Epithelial cell of esophagus (primary cell): Measurements from ENCODE around the gene ADARB2.
"Not testable (repeated sequence)": the region's sequence is repeated elsewhere in the genome, so short reads cannot be mapped to it uniquely, and the experiment has no call there.

ENCODE experiments used
- DNase-seq: peaks from one replicate; pipeline ENCODE4 v3.0.0; 2010; ENCODE audit warnings: low read depth
- H3K4me3 ChIP-seq: 2 replicates; pipeline ENCODE4 v1.5.1; 2011; ENCODE audit warnings: mild to moderate bottlenecking, low read length, control low read depth
- CTCF ChIP-seq: IDR thresholded peaks from 2 replicates; pipeline ENCODE4 v1.5.1; 2011; ENCODE audit warnings: low read depth, mild to moderate bottlenecking, low read length, control low read depth, inconsistent platforms; ENCODE audit not compliant: insufficient read depth; ENCODE audit errors: missing control alignments

ADARB2 gene

GRCh38 chr10:1626835-1627234, 110.5 kb downstream of the ADARB2 start:
- TF ChIP-seq CTCF = no peak
- no peak overlapping the region for H3K4me3 ChIP-seq
- no peak for DNase-seq

GRCh38 chr10:1626410-1626809, 110.9 kb downstream of the ADARB2 start:
- no peak for TF ChIP-seq CTCF
- H3K4me3 ChIP-seq = no peak overlapping the region
- no peak for DNase-seq

- no peak for TF ChIP-seq CTCF
- no peak for DNase-seq
- H3K4me3 ChIP-seq = no peak overlapping the region
Measured at GRCh38 chr10:1625731-1626130, 111.6 kb downstream of the ADARB2 start.

GRCh38 chr10:1625079-1625478, 112.2 kb downstream of the ADARB2 start:
- no peak for TF ChIP-seq CTCF
- no peak for DNase-seq
- no peak overlapping the region for H3K4me3 ChIP-seq

- no peak for DNase-seq
- H3K4me3 ChIP-seq = no peak overlapping the region
- TF ChIP-seq CTCF = no peak
Measured at GRCh38 chr10:1624240-1624639, 113.1 kb downstream of the ADARB2 start.

- no peak overlapping the region for H3K4me3 ChIP-seq
- peak; percentile 4 for DNase-seq
- TF ChIP-seq CTCF = no peak
Measured at GRCh38 chr10:1620803-1621202, 116.5 kb downstream of the ADARB2 start.

GRCh38 chr10:1617376-1618317, 119.7 kb downstream of the ADARB2 start:
- peak; percentile 15 for DNase-seq
- not testable (repeated sequence) for H3K4me3 ChIP-seq

- not testable (repeated sequence) for H3K4me3 ChIP-seq
Measured at GRCh38 chr10:1616701-1617100, 120.6 kb downstream of the ADARB2 start.

More at GRCh38 chr10:1616701-1617100, 120.6 kb downstream of the ADARB2 start:
- DNase-seq = not testable (repeated sequence)
